ENCODE results near the gene PRKG1.

GRCh38 chr10:51716981-51717380 is 642.7 kb downstream of the PRKG1 start:
- TF ChIP-seq CTCF (optimal IDR thresholded peaks at IDR 0.05 in 1 of 3, IDR thresholded peaks at IDR 0.05 in 1 of 3, conservative IDR thresholded peaks at IDR 0.05 in 1 of 3; ENCODE audit: extremely low read depth in 1 of 3, insufficient read depth in 2 of 3, low read length in 3 of 3) (no peak), EZH2 (IDR thresholded peaks at IDR 0.05; ENCODE audit: low read length) (no peak)

Data from keratinocyte (primary cell).